Activated naive CD8-positive, alpha-beta T cell treated with anti-CD3 and anti-CD28 coated beads for 36 hours (primary cell): ENCODE results near the gene SLC11A2. TPM values are rescaled to one million over a fixed set of nuclear protein-coding genes. Genes with fewer than 3 reads are reported as not detected.
"Not testable (repeated sequence)": the region's sequence is repeated elsewhere in the genome, so short reads cannot be mapped to it uniquely, and the experiment has no call there.

Experiments
- DNase-seq: peaks from one replicate; pipeline ENCODE4 v3.0.0; 2021
- H3K27ac Mint-ChIP-seq: one replicate; pipeline ENCODE4 v1.8.0; 2022; ENCODE audit warnings: mild to moderate bottlenecking, moderate library complexity, mixed read lengths
- H3K27me3 Mint-ChIP-seq: one replicate; pipeline ENCODE4 v1.8.0; 2022; ENCODE audit warnings: mild to moderate bottlenecking, mixed read lengths
- H3K36me3 Mint-ChIP-seq: one replicate; pipeline ENCODE4 v1.8.0; 2021; ENCODE audit warnings: mild to moderate bottlenecking, mixed read lengths
- H3K4me1 Mint-ChIP-seq: one replicate; pipeline ENCODE4 v1.8.0; 2021; ENCODE audit warnings: mixed read lengths
- H3K4me3 Mint-ChIP-seq: one replicate; pipeline ENCODE4 v1.8.0; 2022; ENCODE audit warnings: mild to moderate bottlenecking, moderate library complexity, mixed read lengths
- H3K9me3 Mint-ChIP-seq: one replicate; pipeline ENCODE4 v1.8.0; 2022; ENCODE audit warnings: mixed read lengths
- total RNA-seq, 2 experiments: library from RNA; stranded (reverse); gene quantifications; one replicate each; pipeline ENCODE4 v1.2.3, GENCODE V29; 2021

Gene SLC11A2
- total RNA-seq, 2 experiments from 2014 or later, result 24.5 to 27.3 TPM

DNA sequence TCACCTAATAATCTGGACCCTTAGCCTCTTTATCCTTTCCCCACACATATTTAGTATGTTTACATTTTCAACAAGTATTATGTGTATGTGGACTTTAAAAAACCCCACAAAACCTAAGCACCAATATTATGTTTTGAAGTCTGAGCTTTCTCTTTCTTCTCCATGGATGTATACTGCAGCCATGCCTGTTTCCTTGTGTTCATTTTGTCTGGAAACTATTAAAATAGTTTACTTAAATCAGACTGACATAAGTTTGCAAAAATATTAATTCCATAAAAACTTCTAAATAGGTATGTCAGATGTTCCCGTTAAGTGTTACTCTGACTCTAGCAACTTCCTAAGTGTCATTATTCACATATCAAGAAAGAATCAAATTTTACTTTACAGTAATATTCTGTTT lies 70.9 kb downstream of the SLC11A2 start:
- no peaks in the 10 kb centered on the region for H3K36me3 Mint-ChIP-seq
- H3K4me3 Mint-ChIP-seq, result no peak overlapping the region
- no peak for DNase-seq
- no peaks in the 10 kb centered on the region for H3K9me3 Mint-ChIP-seq
- H3K27ac Mint-ChIP-seq, result no peak overlapping the region
- peaks cover 5% of the 10 kb centered on the region for H3K4me1 Mint-ChIP-seq
- no peaks in the 10 kb centered on the region for H3K27me3 Mint-ChIP-seq

DNA sequence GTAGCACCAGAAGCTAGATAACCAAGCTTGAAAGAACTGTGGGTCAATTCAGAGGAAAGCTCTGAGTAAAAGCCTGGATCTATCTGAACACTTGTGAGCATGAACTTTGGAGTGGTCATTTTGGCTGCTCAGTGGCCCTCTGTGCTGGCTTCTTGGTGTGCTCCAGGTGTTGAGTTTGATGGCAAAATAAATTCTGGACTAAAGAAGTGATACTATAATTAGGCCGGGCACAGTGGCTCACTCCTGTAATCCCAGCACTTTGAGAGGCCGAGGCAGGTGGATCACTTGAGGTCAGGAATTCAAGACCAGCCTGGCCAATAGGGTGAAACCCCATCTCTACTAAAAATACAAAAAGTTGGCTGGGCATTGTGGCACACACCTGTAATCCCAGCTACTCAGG lies 71.4 kb downstream of the SLC11A2 start:
- not testable (repeated sequence) for DNase-seq, H3K4me3 Mint-ChIP-seq, H3K36me3 Mint-ChIP-seq, H3K27me3 Mint-ChIP-seq, H3K27ac Mint-ChIP-seq, H3K9me3 Mint-ChIP-seq, H3K4me1 Mint-ChIP-seq

GRCh38 chr12:50953047-50953446 lies 73.1 kb downstream of the SLC11A2 start:
- Mint-ChIP-seq H3K9me3 (no peaks in the 10 kb centered on the region), H3K27ac (no peak overlapping the region), H3K27me3 (no peaks in the 10 kb centered on the region), H3K36me3 (no peaks in the 10 kb centered on the region), H3K4me1 (no peaks in the 10 kb centered on the region), H3K4me3 (no peak overlapping the region)
- DNase-seq, result no peak

DNA sequence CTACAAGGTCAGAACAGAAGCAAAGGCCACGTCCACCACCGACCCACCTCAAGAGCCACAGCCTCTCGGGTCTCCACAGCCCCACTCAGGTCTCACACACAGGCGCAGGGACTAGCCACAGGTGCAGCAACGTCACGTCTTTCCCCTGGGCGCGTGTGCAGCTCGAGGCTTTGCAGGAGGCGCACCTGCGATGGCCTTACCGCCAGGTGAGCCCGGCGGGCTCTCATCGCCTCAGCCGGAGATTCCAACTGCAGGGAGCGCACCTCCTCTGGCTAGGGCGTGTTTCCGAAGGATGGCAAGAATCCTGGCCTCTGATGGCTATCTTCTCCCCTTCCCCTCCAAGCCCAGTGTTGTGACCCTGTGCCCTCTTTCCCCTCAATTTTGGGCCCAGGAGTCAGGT lies 73.7 kb downstream of the SLC11A2 start, which contains the start of gene HIGD1C:
Gene HIGD1C, plus strand, starts transcription at position 35 of the 400 bp plus-strand sequence. CDS start 1,455 bp downstream, outside the sequence.
- Mint-ChIP-seq H3K9me3 (no peaks in the 10 kb centered on the region), H3K4me1 (no peaks in the 10 kb centered on the region), H3K36me3 (no peaks in the 10 kb centered on the region), H3K4me3 (no peak within 1 kb of the TSS), H3K27ac (no peak within 1 kb of the TSS), H3K27me3 (no peaks in the 10 kb centered on the region)
- no peak for DNase-seq

- no peaks in the 10 kb centered on the region for H3K9me3 Mint-ChIP-seq
- no peaks in the 10 kb centered on the region for H3K4me1 Mint-ChIP-seq
- no peak overlapping the region for H3K4me3 Mint-ChIP-seq
- H3K27ac Mint-ChIP-seq, result no peak overlapping the region
- DNase-seq, result no peak
- H3K36me3 Mint-ChIP-seq, result no peaks in the 10 kb centered on the region
- H3K27me3 Mint-ChIP-seq, result no peaks in the 10 kb centered on the region
Measured at GRCh38 chr12:50951112-50951511, 75.1 kb downstream of the SLC11A2 start.

DNA sequence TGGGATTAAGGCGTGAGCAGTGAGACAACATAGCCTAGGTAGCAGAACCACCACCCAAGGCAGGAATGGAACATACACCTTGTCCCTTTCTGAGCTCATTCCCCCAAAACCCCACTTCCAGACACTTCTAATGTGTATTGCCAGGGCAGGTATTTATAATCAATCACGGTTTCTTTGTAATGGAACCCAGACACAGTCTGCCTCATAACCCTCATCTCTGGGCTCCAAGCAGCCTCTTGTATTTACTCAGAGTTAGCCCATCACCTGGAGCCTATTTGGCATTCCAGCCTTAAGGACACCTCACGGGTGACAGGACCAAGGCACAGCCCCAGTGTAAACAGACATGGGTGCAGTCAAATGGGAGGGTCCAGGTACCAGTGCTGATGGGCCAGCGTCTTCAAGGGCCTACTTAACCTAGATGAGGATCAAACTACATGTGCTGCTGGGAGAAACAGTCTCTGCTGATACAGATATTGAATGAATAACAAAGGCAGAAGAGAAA lies 76.3 kb downstream of the SLC11A2 start:
- Mint-ChIP-seq H3K36me3 (no peaks in the 10 kb centered on the region), H3K4me1 (no peaks in the 10 kb centered on the region), H3K9me3 (no peaks in the 10 kb centered on the region), H3K27ac (no peak overlapping the region), H3K27me3 (no peaks in the 10 kb centered on the region), H3K4me3 (no peak overlapping the region)
- DNase-seq, result no peak

GRCh38 chr12:50948798-50949197 lies 77.4 kb downstream of the SLC11A2 start:
- no peak overlapping the region for H3K27ac Mint-ChIP-seq
- no peaks in the 10 kb centered on the region for H3K4me1 Mint-ChIP-seq
- H3K4me3 Mint-ChIP-seq, result no peak overlapping the region
- no peaks in the 10 kb centered on the region for H3K36me3 Mint-ChIP-seq
- H3K27me3 Mint-ChIP-seq, result no peaks in the 10 kb centered on the region
- DNase-seq, result no peak
- H3K9me3 Mint-ChIP-seq, result no peaks in the 10 kb centered on the region

DNA sequence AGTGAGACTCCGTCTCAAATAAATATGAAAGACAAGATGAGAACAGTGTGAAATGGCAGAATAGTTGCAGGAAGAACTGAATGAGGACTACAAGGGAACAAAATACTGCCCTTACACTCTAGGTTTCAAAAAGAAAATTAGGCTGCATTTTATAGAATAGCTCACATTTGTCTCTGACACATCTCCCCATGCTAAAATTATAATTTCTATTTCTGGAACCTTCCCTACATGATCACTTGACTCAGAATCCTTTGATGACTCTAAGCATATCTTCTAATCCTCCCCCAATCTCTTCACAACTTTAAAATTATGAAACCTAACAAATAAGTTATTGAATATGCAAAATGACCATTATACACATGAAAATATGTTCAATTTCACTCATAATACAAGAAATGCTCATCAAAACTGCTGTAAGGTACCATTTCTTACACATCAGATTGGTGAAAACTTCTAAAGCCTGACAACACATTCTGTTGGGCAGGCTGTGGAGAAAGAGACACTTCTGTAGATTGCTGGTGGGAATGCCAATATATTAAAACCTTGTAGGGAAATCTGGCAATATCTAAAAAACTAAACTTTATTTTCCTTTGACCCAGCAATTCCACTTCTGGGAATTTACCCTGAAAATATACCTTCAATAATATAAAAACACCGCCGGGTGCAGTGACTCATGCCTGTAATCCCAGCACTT lies 78.1 kb downstream of the SLC11A2 start:
- no peaks in the 10 kb centered on the region for H3K4me1 Mint-ChIP-seq
- no peak for DNase-seq
- H3K9me3 Mint-ChIP-seq, result no peaks in the 10 kb centered on the region
- H3K4me3 Mint-ChIP-seq, result no peak overlapping the region
- no peaks in the 10 kb centered on the region for H3K27me3 Mint-ChIP-seq
- peaks cover 1% of the 10 kb centered on the region for H3K36me3 Mint-ChIP-seq
- H3K27ac Mint-ChIP-seq, result no peak overlapping the region

GRCh38 chr12:50937653-50938052 lies 88.5 kb downstream of the SLC11A2 start:
- peaks cover 13% of the 10 kb centered on the region for H3K4me1 Mint-ChIP-seq
- DNase-seq, result no peak
- peaks cover 7% of the 10 kb centered on the region for H3K36me3 Mint-ChIP-seq
- no peak overlapping the region for H3K4me3 Mint-ChIP-seq
- H3K27ac Mint-ChIP-seq, result no peak overlapping the region
- peaks cover 7% of the 10 kb centered on the region for H3K9me3 Mint-ChIP-seq
- no peaks in the 10 kb centered on the region for H3K27me3 Mint-ChIP-seq

DNA sequence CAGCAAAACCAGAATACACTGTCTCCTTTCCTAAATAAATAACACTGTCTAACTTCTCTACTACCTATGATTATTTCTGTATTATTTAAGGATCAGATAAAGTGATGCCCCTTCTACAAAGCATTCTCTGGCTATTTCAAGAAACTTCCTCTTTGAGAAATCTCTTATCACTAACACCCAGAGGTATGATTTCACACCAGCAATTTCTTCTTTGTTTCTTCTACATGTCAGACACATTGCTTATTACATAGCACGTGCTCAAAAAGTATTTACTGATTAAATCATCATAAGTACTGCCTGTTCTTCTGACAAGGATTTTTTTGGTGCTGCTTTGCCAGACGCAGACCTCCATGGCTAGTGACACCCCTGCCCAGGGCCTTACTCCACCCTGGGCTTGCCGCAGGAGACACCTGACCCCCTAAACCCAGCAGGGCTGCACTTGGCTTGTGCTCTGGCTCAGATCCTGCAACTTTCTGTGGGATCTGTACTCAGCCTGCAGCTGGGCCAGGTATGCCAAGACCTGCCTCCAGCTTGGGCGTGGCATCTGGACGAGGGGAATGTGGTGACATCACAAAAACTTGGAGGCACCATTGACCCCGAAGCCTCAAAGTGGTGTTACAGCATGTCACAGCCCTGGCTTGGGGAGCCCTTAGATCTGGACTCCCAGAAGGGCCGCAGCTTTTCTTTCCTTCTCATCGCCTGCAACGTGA lies 89.2 kb downstream of the SLC11A2 start:
- Mint-ChIP-seq H3K4me3 (no peak overlapping the region), H3K27me3 (no peaks in the 10 kb centered on the region), H3K9me3 (peaks cover 7% of the 10 kb centered on the region), H3K36me3 (peaks cover 7% of the 10 kb centered on the region), H3K27ac (no peak overlapping the region), H3K4me1 (peaks cover 17% of the 10 kb centered on the region)
- DNase-seq, result no peak

DNA sequence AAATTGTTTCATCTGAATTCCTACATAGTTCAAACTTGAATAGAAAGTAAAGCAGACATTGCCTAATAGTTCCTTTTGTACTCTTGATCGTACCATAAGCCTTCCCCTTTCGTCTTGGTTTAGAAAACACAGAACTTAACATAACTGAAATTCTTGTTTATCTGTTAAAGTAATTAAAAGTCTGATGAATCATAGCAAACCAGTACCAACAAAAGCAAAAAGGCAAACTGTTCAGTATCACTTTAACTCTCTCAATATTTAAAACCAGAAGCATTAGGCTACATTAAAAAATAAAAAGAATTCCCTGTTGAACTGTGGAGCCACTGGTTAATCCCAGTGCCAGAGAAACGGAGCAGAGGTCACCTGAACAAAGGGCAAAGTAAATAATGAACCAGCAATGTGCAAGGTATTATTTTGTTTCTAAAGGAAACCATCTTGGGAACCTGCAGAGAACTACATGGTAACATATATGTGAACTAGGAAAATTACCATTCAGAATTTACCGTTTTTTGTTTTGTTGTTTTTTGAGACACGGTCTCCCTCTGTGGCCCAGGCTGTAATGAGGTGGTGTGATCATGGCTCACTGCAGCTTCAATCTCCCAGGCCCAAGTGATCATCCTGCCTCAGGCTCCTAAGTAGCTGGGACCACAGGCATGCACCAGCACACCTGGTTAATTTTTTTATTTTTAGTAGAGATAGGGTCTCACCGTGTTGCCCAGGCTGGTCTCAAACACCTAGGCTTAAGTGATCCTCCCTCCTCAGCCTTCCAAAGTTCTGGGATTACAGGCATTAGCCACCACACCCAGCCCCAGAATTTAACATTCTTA lies 91.0 kb downstream of the SLC11A2 start:
- no peak overlapping the region for H3K27ac Mint-ChIP-seq
- no peak overlapping the region for H3K4me3 Mint-ChIP-seq
- peaks cover 7% of the 10 kb centered on the region for H3K36me3 Mint-ChIP-seq
- H3K4me1 Mint-ChIP-seq, result peaks cover 17% of the 10 kb centered on the region
- no peak for DNase-seq
- H3K27me3 Mint-ChIP-seq, result no peaks in the 10 kb centered on the region
- H3K9me3 Mint-ChIP-seq, result peaks cover 7% of the 10 kb centered on the region

DNA sequence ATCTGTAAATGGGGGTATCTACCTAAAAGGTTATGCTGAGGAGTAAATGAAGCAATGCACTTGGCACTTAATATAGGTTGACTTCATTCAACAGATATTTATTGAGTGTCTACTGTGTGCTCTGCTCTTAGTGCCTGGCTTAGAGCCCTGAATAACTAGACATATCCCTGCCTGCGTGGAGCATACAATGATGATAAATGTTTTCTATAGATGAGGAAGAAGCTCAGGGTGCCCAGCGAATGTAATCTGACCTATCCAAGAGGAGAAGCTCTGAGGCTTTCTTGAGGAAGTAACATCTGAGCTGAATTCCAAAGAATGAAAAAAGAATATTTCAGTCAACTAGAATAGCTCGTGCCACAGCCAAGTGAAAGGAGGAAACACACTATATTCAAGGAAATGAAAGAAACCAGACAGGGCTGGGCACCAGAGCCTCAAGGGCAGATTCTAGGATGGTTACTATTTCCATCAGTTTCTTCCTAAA lies 91.8 kb downstream of the SLC11A2 start:
- H3K36me3 Mint-ChIP-seq, result peaks cover 9% of the 10 kb centered on the region
- no peak overlapping the region for H3K4me3 Mint-ChIP-seq
- H3K4me1 Mint-ChIP-seq, result peaks cover 17% of the 10 kb centered on the region
- no peak for DNase-seq
- H3K9me3 Mint-ChIP-seq, result peaks cover 7% of the 10 kb centered on the region
- H3K27ac Mint-ChIP-seq, result no peak overlapping the region
- H3K27me3 Mint-ChIP-seq, result no peaks in the 10 kb centered on the region

- no peak overlapping the region for H3K27ac Mint-ChIP-seq
- H3K27me3 Mint-ChIP-seq, result no peaks in the 10 kb centered on the region
Measured at GRCh38 chr12:50933459-50934124, 92.6 kb downstream of the SLC11A2 start.

GRCh38 chr12:50932787-50933280 lies 93.3 kb downstream of the SLC11A2 start:
- Mint-ChIP-seq H3K4me1 (peaks cover 22% of the 10 kb centered on the region), H3K36me3 (peaks cover 3% of the 10 kb centered on the region), H3K27ac (no peak overlapping the region), H3K27me3 (no peaks in the 10 kb centered on the region), H3K4me3 (no peak overlapping the region), H3K9me3 (peaks cover 7% of the 10 kb centered on the region)
- no peak for DNase-seq

More at GRCh38 chr12:50933459-50934124, 92.6 kb downstream of the SLC11A2 start:
- H3K9me3 Mint-ChIP-seq, result peaks cover 7% of the 10 kb centered on the region
- no peak for DNase-seq
- H3K4me1 Mint-ChIP-seq, result peaks cover 19% of the 10 kb centered on the region
- H3K4me3 Mint-ChIP-seq, result no peak overlapping the region
- peaks cover 4% of the 10 kb centered on the region for H3K36me3 Mint-ChIP-seq
